ENCODE measurements around the gene EME1.

Gene EME1

DNA sequence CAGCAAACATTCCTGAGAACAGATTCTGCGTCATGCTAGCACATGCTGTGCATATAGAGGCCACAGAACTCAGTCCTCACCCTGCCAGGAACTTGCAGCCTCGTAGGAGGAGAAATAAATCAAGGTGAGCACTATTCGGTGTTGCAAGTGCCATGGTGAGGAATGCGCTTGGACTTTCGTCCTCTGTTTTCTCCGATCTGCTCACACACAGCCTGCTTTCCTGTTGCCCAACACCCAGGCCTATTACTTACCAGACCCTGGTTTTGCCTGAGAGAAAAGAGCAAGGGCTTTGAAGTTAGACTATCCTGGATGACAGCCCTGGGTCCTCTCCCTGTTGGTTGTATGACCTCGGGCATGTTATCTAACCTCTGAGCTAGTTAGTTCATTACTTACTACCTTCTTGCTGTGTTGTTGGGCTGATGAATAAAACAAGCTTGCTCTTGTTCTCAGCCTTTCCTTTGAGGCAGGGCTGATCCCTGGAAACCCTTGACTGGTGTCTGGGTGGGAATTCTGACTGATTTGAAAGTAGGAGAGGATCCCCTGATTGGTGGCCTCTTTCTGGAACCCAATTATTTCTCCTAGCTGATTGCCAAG, 55.9 kb downstream of the EME1 start:
- TF ChIP-seq, protein P1, sequence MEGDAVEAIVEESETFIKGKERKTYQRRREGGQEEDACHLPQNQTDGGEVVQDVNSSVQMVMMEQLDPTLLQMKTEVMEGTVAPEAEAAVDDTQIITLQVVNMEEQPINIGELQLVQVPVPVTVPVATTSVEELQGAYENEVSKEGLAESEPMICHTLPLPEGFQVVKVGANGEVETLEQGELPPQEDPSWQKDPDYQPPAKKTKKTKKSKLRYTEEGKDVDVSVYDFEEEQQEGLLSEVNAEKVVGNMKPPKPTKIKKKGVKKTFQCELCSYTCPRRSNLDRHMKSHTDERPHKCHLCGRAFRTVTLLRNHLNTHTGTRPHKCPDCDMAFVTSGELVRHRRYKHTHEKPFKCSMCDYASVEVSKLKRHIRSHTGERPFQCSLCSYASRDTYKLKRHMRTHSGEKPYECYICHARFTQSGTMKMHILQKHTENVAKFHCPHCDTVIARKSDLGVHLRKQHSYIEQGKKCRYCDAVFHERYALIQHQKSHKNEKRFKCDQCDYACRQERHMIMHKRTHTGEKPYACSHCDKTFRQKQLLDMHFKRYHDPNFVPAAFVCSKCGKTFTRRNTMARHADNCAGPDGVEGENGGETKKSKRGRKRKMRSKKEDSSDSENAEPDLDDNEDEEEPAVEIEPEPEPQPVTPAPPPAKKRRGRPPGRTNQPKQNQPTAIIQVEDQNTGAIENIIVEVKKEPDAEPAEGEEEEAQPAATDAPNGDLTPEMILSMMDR (IDR thresholded peaks at IDR 0.05; ENCODE audit: low read length, missing control alignments), result no peak
- DNase-seq (ENCODE audit: low read depth), result no peak
- H3K4me3 ChIP-seq (replicated peaks; ENCODE audit: low read depth, low read length), result no peak overlapping the region

DNA sequence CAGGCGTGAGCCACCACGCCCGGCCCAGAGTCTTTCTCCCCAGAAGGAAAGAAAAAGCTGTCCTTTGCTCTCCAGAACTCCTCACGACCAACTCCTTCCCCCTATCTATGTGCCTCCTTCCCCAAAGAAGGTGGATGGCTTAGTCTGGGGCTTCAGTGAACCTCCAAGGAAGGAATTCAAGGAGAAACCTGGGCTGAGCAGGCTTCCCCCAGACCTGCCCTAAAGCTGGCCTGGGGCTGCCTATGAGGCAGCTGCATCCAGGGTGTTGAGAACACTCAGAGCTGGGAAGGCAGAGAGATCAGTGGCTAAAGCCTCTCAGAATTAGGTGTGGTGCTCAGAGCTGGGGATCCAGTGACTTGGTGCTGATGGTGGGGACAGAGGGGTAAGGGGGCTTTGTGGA, 56.8 kb downstream of the EME1 start:
- TF ChIP-seq, protein P1 (IDR thresholded peaks at IDR 0.05; ENCODE audit: low read length, missing control alignments), result no peak
- H3K4me3 ChIP-seq (replicated peaks; ENCODE audit: low read depth, low read length), result no peak overlapping the region
- DNase-seq (ENCODE audit: low read depth), result no peak

Measured in fibroblast of pulmonary artery (primary cell).